ENCODE results near the gene HEXB.

HEXB gene

DNA sequence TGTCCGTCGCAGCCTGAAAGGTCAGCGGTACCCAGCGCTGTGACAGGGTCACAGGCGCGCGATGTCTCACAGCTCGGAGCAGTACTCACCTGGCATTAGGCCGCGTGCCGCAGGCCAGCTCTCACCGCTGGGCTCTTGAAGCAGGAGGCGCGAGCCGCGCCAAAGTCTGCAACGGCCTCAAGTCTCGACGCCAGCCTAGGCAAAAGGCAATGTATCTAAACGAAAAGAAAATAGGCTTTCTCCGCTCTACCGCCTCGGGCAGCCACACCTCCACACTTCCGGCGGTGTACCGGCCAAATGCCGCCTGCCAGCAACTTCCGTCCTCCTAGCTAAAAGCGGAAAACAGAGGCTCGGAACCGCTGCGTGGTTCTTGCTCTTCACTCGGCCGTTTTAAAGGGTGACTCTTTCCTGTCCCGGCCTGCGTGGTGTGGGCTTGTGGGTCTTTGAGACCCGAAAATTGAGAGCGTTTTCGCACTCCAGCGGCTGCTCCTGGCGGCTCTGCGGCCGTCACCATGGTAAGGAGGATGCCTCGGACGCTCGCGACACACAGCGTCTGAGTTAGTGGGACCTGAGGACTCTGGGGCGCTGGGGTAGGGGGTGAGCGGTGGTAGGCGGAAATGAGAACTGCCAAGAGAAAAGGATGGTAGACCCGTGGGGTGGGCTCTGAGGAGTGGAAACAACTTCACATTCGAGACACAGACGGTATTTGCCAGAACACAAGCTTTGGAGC, 82.0 kb downstream of the HEXB start, which contains the start of the genes GFM2 and NSA2 (continued):
- no peak for TF ChIP-seq ZNF350 (tag by site-specific recombination; IDR thresholded peaks at IDR 0.05)
- no peak for TF ChIP-seq ZNF701 (tag by site-specific recombination; IDR thresholded peaks at IDR 0.05)
- no peak for TF ChIP-seq ZNF624 (tag by site-specific recombination; IDR thresholded peaks at IDR 0.05)
- TF ChIP-seq ZNF214 (tag by site-specific recombination; IDR thresholded peaks at IDR 0.05; ENCODE audit: borderline replicate concordance) = no peak
- TF ChIP-seq GLIS1 (tag by site-specific recombination; IDR thresholded peaks at IDR 0.05) = no peak; the same call in 1 of the 2 replicates
- TF ChIP-seq ZFP3 (tag by site-specific recombination; IDR thresholded peaks at IDR 0.05; ENCODE audit: low read depth) = no peak
- TF ChIP-seq, protein P1, sequence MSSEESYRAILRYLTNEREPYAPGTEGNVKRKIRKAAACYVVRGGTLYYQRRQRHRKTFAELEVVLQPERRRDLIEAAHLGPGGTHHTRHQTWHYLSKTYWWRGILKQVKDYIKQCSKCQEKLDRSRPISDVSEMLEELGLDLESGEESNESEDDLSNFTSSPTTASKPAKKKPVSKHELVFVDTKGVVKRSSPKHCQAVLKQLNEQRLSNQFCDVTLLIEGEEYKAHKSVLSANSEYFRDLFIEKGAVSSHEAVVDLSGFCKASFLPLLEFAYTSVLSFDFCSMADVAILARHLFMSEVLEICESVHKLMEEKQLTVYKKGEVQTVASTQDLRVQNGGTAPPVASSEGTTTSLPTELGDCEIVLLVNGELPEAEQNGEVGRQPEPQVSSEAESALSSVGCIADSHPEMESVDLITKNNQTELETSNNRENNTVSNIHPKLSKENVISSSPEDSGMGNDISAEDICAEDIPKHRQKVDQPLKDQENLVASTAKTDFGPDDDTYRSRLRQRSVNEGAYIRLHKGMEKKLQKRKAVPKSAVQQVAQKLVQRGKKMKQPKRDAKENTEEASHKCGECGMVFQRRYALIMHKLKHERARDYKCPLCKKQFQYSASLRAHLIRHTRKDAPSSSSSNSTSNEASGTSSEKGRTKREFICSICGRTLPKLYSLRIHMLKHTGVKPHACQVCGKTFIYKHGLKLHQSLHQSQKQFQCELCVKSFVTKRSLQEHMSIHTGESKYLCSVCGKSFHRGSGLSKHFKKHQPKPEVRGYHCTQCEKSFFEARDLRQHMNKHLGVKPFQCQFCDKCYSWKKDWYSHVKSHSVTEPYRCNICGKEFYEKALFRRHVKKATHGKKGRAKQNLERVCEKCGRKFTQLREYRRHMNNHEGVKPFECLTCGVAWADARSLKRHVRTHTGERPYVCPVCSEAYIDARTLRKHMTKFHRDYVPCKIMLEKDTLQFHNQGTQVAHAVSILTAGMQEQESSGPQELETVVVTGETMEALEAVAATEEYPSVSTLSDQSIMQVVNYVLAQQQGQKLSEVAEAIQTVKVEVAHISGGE (tag by site-specific recombination; conservative IDR thresholded peaks at IDR 0.05; ENCODE audit: low read depth) = peak; percentile 100
- TF ChIP-seq, protein P2, sequence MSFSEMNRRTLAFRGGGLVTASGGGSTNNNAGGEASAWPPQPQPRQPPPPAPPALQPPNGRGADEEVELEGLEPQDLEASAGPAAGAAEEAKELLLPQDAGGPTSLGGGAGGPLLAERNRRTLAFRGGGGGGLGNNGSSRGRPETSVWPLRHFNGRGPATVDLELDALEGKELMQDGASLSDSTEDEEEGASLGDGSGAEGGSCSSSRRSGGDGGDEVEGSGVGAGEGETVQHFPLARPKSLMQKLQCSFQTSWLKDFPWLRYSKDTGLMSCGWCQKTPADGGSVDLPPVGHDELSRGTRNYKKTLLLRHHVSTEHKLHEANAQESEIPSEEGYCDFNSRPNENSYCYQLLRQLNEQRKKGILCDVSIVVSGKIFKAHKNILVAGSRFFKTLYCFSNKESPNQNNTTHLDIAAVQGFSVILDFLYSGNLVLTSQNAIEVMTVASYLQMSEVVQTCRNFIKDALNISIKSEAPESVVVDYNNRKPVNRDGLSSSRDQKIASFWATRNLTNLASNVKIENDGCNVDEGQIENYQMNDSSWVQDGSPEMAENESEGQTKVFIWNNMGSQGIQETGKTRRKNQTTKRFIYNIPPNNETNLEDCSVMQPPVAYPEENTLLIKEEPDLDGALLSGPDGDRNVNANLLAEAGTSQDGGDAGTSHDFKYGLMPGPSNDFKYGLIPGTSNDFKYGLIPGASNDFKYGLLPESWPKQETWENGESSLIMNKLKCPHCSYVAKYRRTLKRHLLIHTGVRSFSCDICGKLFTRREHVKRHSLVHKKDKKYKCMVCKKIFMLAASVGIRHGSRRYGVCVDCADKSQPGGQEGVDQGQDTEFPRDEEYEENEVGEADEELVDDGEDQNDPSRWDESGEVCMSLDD (tag by site-specific recombination; IDR thresholded peaks at IDR 0.05) = 0 out of 2 replicates have a peak, but pooled peaks have one; percentile 29
- 0 out of 2 replicates have a peak, but pooled peaks have one; percentile 46 for TF ChIP-seq OVOL3 (tag by site-specific recombination; IDR thresholded peaks at IDR 0.05)
- peak; percentile 99 for TF ChIP-seq ZFP37 (tag by site-specific recombination; IDR thresholded peaks at IDR 0.05)
- no peak for TF ChIP-seq ZNF112 (tag by site-specific recombination; IDR thresholded peaks at IDR 0.05)
- no peak for TF ChIP-seq ZBTB1 (tag by site-specific recombination; IDR thresholded peaks at IDR 0.05)
- TF ChIP-seq, protein P3, sequence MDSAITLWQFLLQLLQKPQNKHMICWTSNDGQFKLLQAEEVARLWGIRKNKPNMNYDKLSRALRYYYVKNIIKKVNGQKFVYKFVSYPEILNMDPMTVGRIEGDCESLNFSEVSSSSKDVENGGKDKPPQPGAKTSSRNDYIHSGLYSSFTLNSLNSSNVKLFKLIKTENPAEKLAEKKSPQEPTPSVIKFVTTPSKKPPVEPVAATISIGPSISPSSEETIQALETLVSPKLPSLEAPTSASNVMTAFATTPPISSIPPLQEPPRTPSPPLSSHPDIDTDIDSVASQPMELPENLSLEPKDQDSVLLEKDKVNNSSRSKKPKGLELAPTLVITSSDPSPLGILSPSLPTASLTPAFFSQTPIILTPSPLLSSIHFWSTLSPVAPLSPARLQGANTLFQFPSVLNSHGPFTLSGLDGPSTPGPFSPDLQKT (IDR thresholded peaks at IDR 0.05; ENCODE audit: borderline replicate concordance, low read depth, low read length) = no peak; the same call in 1 of the 2 replicates
- TF ChIP-seq KLF16 (tag by site-specific recombination; IDR thresholded peaks at IDR 0.05) = peak; percentile 93
- TF ChIP-seq KLF1 (tag by site-specific recombination; IDR thresholded peaks at IDR 0.05) = peak; percentile 29; the same call in 1 of the 2 replicates
- 0 out of 2 replicates have a peak, but pooled peaks have one; percentile 38 for TF ChIP-seq GLI2 (tag by site-specific recombination; IDR thresholded peaks at IDR 0.05; ENCODE audit: borderline replicate concordance, low read depth)
- TF ChIP-seq ZBTB8A (tag by site-specific recombination; IDR thresholded peaks at IDR 0.05) = peak; percentile 51
- TF ChIP-seq, protein P4, sequence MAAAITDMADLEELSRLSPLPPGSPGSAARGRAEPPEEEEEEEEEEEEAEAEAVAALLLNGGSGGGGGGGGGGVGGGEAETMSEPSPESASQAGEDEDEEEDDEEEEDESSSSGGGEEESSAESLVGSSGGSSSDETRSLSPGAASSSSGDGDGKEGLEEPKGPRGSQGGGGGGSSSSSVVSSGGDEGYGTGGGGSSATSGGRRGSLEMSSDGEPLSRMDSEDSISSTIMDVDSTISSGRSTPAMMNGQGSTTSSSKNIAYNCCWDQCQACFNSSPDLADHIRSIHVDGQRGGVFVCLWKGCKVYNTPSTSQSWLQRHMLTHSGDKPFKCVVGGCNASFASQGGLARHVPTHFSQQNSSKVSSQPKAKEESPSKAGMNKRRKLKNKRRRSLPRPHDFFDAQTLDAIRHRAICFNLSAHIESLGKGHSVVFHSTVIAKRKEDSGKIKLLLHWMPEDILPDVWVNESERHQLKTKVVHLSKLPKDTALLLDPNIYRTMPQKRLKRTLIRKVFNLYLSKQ (tag by site-specific recombination; IDR thresholded peaks at IDR 0.05; ENCODE audit: borderline replicate concordance) = no peak
- TF ChIP-seq ZNF169 (tag by site-specific recombination; IDR thresholded peaks at IDR 0.05) = no peak
- TF ChIP-seq ZNF658 (tag by site-specific recombination; IDR thresholded peaks at IDR 0.05) = no peak
- TF ChIP-seq MYNN (tag by site-specific recombination; IDR thresholded peaks at IDR 0.05; ENCODE audit: borderline replicate concordance) = no peak
- TF ChIP-seq SP3 (tag by site-specific recombination; IDR thresholded peaks at IDR 0.05) = peak; percentile 94
- TF ChIP-seq, protein P5, sequence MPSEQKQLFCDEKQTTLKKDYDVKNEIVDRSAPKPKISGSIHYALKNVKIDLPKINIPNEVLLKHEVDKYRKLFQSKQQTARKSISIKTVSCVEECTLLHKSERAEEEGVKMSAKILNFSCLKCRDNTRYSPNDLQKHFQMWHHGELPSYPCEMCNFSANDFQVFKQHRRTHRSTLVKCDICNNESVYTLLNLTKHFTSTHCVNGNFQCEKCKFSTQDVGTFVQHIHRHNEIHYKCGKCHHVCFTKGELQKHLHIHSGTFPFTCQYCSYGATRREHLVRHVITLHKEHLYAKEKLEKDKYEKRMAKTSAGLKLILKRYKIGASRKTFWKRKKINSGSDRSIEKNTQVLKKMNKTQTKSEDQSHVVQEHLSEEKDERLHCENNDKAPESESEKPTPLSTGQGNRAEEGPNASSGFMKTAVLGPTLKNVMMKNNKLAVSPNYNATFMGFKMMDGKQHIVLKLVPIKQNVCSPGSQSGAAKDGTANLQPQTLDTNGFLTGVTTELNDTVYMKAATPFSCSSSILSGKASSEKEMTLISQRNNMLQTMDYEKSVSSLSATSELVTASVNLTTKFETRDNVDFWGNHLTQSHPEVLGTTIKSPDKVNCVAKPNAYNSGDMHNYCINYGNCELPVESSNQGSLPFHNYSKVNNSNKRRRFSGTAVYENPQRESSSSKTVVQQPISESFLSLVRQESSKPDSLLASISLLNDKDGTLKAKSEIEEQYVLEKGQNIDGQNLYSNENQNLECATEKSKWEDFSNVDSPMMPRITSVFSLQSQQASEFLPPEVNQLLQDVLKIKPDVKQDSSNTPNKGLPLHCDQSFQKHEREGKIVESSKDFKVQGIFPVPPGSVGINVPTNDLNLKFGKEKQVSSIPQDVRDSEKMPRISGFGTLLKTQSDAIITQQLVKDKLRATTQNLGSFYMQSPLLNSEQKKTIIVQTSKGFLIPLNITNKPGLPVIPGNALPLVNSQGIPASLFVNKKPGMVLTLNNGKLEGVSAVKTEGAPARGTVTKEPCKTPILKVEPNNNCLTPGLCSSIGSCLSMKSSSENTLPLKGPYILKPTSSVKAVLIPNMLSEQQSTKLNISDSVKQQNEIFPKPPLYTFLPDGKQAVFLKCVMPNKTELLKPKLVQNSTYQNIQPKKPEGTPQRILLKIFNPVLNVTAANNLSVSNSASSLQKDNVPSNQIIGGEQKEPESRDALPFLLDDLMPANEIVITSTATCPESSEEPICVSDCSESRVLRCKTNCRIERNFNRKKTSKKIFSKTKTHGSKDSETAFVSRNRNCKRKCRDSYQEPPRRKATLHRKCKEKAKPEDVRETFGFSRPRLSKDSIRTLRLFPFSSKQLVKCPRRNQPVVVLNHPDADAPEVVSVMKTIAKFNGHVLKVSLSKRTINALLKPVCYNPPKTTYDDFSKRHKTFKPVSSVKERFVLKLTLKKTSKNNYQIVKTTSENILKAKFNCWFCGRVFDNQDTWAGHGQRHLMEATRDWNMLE (tag by site-specific recombination; conservative IDR thresholded peaks at IDR 0.05; ENCODE audit: low read depth) = peak; percentile 84
- TF ChIP-seq ZFHX2 (tag by site-specific recombination; conservative IDR thresholded peaks at IDR 0.05) = peak; percentile 78
